ENCODE measurements around the gene HNRNPD. TPM values are rescaled to one million over a fixed set of nuclear protein-coding genes. Genes with fewer than 3 reads are reported as not detected.

HNRNPD gene
- total and polyA plus RNA-seq, 2 of the 13 experiments (the other 11 are each of a cell fraction or from before 2014, with no cell fraction given), result 64.0 to 69.7 TPM

GRCh38 chr4:82373816-82374625 is at the start of gene HNRNPD (continued):
- TF ChIP-seq, protein P1, sequence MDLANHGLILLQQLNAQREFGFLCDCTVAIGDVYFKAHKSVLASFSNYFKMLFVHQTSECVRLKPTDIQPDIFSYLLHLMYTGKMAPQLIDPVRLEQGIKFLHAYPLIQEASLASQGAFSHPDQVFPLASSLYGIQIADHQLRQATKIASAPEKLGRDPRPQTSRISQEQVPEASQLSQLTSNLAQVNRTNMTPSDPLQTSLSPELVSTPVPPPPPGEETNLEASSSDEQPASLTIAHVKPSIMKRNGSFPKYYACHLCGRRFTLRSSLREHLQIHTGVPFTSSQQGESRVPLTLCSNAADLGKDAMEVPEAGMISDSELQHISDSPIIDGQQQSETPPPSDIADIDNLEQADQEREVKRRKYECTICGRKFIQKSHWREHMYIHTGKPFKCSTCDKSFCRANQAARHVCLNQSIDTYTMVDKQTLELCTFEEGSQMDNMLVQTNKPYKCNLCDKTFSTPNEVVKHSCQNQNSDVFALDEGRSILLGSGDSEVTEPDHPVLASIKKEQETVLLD (CRISPR knock-in tag; IDR thresholded peaks at IDR 0.05; ENCODE audit: low read depth), result peak; percentile 96
- TF ChIP-seq CREB3 (CRISPR knock-in tag; IDR thresholded peaks at IDR 0.05) (peak; percentile 48; the same call in 1 of the 2 replicates), ATRX (CRISPR knock-in tag; IDR thresholded peaks at IDR 0.05; ENCODE audit: borderline replicate concordance) (no peak), ISL2 (CRISPR knock-in tag; IDR thresholded peaks at IDR 0.05) (peak; percentile 76), ZNF556 (CRISPR knock-in tag; IDR thresholded peaks at IDR 0.05; ENCODE audit: borderline replicate concordance) (peak; percentile 94), ZNF180 (CRISPR knock-in tag; IDR thresholded peaks at IDR 0.05; ENCODE audit: borderline replicate concordance, low read depth) (no peak), TRIM24 (CRISPR knock-in tag; IDR thresholded peaks at IDR 0.05) (0 out of 2 replicates have a peak, but pooled peaks have one; percentile 23), REL (CRISPR knock-in tag; conservative IDR thresholded peaks at IDR 0.05) (peak; percentile 85; the same call in 1 of the 2 replicates), SCMH1 (CRISPR knock-in tag; IDR thresholded peaks at IDR 0.05; ENCODE audit: borderline replicate concordance) (no peak), ZNF772 (CRISPR knock-in tag; IDR thresholded peaks at IDR 0.05) (peak; percentile 96), SRSF9 (IDR thresholded peaks at IDR 0.05; ENCODE audit: borderline replicate concordance, insufficient read depth, low read depth, low read length, poor library complexity, severe bottlenecking) (no peak), TEAD3 (CRISPR knock-in tag; optimal IDR thresholded peaks at IDR 0.05; ENCODE audit: borderline replicate concordance) (peak; percentile 91), E2F1 (CRISPR knock-in tag; IDR thresholded peaks at IDR 0.05) (peak; percentile 68; the same call in 1 of the 2 replicates)
- TF ChIP-seq, protein P2, sequence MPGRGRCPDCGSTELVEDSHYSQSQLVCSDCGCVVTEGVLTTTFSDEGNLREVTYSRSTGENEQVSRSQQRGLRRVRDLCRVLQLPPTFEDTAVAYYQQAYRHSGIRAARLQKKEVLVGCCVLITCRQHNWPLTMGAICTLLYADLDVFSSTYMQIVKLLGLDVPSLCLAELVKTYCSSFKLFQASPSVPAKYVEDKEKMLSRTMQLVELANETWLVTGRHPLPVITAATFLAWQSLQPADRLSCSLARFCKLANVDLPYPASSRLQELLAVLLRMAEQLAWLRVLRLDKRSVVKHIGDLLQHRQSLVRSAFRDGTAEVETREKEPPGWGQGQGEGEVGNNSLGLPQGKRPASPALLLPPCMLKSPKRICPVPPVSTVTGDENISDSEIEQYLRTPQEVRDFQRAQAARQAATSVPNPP (CRISPR knock-in tag; IDR thresholded peaks at IDR 0.05), result peak; percentile 38; the same call in 1 of the 2 replicates
- TF ChIP-seq, protein P3, sequence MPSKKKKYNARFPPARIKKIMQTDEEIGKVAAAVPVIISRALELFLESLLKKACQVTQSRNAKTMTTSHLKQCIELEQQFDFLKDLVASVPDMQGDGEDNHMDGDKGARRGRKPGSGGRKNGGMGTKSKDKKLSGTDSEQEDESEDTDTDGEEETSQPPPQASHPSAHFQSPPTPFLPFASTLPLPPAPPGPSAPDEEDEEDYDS (CRISPR knock-in tag; IDR thresholded peaks at IDR 0.05), result peak; percentile 76
- TF ChIP-seq, protein P4, sequence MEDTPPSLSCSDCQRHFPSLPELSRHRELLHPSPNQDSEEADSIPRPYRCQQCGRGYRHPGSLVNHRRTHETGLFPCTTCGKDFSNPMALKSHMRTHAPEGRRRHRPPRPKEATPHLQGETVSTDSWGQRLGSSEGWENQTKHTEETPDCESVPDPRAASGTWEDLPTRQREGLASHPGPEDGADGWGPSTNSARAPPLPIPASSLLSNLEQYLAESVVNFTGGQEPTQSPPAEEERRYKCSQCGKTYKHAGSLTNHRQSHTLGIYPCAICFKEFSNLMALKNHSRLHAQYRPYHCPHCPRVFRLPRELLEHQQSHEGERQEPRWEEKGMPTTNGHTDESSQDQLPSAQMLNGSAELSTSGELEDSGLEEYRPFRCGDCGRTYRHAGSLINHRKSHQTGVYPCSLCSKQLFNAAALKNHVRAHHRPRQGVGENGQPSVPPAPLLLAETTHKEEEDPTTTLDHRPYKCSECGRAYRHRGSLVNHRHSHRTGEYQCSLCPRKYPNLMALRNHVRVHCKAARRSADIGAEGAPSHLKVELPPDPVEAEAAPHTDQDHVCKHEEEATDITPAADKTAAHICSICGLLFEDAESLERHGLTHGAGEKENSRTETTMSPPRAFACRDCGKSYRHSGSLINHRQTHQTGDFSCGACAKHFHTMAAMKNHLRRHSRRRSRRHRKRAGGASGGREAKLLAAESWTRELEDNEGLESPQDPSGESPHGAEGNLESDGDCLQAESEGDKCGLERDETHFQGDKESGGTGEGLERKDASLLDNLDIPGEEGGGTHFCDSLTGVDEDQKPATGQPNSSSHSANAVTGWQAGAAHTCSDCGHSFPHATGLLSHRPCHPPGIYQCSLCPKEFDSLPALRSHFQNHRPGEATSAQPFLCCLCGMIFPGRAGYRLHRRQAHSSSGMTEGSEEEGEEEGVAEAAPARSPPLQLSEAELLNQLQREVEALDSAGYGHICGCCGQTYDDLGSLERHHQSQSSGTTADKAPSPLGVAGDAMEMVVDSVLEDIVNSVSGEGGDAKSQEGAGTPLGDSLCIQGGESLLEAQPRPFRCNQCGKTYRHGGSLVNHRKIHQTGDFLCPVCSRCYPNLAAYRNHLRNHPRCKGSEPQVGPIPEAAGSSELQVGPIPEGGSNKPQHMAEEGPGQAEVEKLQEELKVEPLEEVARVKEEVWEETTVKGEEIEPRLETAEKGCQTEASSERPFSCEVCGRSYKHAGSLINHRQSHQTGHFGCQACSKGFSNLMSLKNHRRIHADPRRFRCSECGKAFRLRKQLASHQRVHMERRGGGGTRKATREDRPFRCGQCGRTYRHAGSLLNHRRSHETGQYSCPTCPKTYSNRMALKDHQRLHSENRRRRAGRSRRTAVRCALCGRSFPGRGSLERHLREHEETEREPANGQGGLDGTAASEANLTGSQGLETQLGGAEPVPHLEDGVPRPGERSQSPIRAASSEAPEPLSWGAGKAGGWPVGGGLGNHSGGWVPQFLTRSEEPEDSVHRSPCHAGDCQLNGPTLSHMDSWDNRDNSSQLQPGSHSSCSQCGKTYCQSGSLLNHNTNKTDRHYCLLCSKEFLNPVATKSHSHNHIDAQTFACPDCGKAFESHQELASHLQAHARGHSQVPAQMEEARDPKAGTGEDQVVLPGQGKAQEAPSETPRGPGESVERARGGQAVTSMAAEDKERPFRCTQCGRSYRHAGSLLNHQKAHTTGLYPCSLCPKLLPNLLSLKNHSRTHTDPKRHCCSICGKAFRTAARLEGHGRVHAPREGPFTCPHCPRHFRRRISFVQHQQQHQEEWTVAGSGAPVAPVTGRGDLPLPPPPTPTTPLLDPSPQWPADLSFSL (CRISPR knock-in tag; IDR thresholded peaks at IDR 0.05), result no peak; the same call in 1 of the 2 replicates

All from HepG2 (cell line).